ENCODE data around the gene ADIPOR2.
"Not testable (repeated sequence)": the region's sequence is repeated elsewhere in the genome, so short reads cannot be mapped to it uniquely, and the experiment has no call there.

ADIPOR2 gene

GRCh38 chr12:1732914-1733313 lies 42.0 kb downstream of the ADIPOR2 start:
- no peak for DNase-seq (ENCODE audit: low spot score)

GRCh38 chr12:1733712-1734111 lies 42.8 kb downstream of the ADIPOR2 start:
- DNase-seq (ENCODE audit: low spot score): not testable (repeated sequence)

- no peak for DNase-seq (ENCODE audit: low spot score)
Measured at GRCh38 chr12:1737652-1738286, 46.9 kb downstream of the ADIPOR2 start.

- DNase-seq (ENCODE audit: low spot score): no peak
Measured at GRCh38 chr12:1738446-1738845, 47.6 kb downstream of the ADIPOR2 start.

GRCh38 chr12:1739368-1739767 lies 48.5 kb downstream of the ADIPOR2 start:
- DNase-seq (ENCODE audit: low spot score): no peak

GRCh38 chr12:1740161-1740948 lies 49.5 kb downstream of the ADIPOR2 start:
- no peak for DNase-seq (ENCODE audit: low spot score)

- DNase-seq (ENCODE audit: low spot score): no peak
Measured at GRCh38 chr12:1741154-1741949, 50.5 kb downstream of the ADIPOR2 start.

GRCh38 chr12:1744932-1745331 lies 54.1 kb downstream of the ADIPOR2 start:
- DNase-seq (ENCODE audit: low spot score): no peak

- no peak for DNase-seq (ENCODE audit: low spot score)
Measured at GRCh38 chr12:1747609-1748008, 56.7 kb downstream of the ADIPOR2 start.

- no peak for DNase-seq (ENCODE audit: low spot score)
Measured at GRCh38 chr12:1749019-1749418, 58.1 kb downstream of the ADIPOR2 start.

- no peak for DNase-seq (ENCODE audit: low spot score)
Measured at GRCh38 chr12:1750300-1750699, 59.4 kb downstream of the ADIPOR2 start.

GRCh38 chr12:1758376-1758775 lies 67.5 kb downstream of the ADIPOR2 start:
- no peak for DNase-seq (ENCODE audit: low spot score)

- no peak for DNase-seq (ENCODE audit: low spot score)
Measured at GRCh38 chr12:1758887-1759286, 68.0 kb downstream of the ADIPOR2 start.

- no peak for DNase-seq (ENCODE audit: low spot score)
Measured at GRCh38 chr12:1760566-1761382, 69.9 kb downstream of the ADIPOR2 start.

- DNase-seq (ENCODE audit: low spot score): no peak
Measured at GRCh38 chr12:1761857-1762256, 71.0 kb downstream of the ADIPOR2 start.

- no peak for DNase-seq (ENCODE audit: low spot score)
Measured at GRCh38 chr12:1763153-1763552, 72.3 kb downstream of the ADIPOR2 start.

- no peak for DNase-seq (ENCODE audit: low spot score)
Measured at GRCh38 chr12:1766110-1766509, 75.2 kb downstream of the ADIPOR2 start.

- no peak for DNase-seq (ENCODE audit: low spot score)
Measured at GRCh38 chr12:1767407-1768090, 76.7 kb downstream of the ADIPOR2 start.

- DNase-seq (ENCODE audit: low spot score): no peak
Measured at GRCh38 chr12:1768615-1769014, 77.7 kb downstream of the ADIPOR2 start.

GRCh38 chr12:1769809-1770494 lies 79.1 kb downstream of the ADIPOR2 start:
- DNase-seq (ENCODE audit: low spot score): no peak

All from hematopoietic multipotent progenitor cell treated with erythropoietin and hydrocortisone succinate and interleukin-3 and kit ligand, for 15 days (in vitro differentiated cells).